Measurements from ENCODE around the gene AKIRIN2. TPM values are rescaled to one million over a fixed set of nuclear protein-coding genes. Genes with fewer than 3 reads are reported as not detected.
"Not testable (repeated sequence)": the region's sequence is repeated elsewhere in the genome, so short reads cannot be mapped to it uniquely, and the experiment has no call there.

AKIRIN2 gene
- polyA plus RNA-seq, 1 of the 3 experiments (the other 2 are of a cell fraction): 19.0 TPM

- H3K9me3 ChIP-seq; H3K27ac ChIP-seq (ENCODE audit: low read depth in 2 of 2, low read length in 1 of 2); POLR2A ChIA-PET; DNase-seq; H3K36me3 ChIP-seq (replicated peaks in 1 of 2; ENCODE audit: control insufficient read depth in 1 of 2, insufficient read depth in 2 of 2, low read length in 1 of 2); H3K4me2 ChIP-seq; H3K27me3 ChIP-seq (ENCODE audit: insufficient read depth); H2AFZ ChIP-seq (ENCODE audit: low read depth); H3K9me2 ChIP-seq; H3F3A ChIP-seq (replicated peaks; ENCODE audit: insufficient read depth); H3K4me3 ChIP-seq (ENCODE audit: low read depth in 2 of 2, low read length in 1 of 2); H3K4me1 ChIP-seq (ENCODE audit: control insufficient read depth in 1 of 2, insufficient read depth in 2 of 2, low read depth in 1 of 2, low read length in 1 of 2); H3K9ac ChIP-seq: not testable (repeated sequence)
- 95% methylated on average over 9 of the region's 9 CpGs for whole genome bisulfite sequencing (ENCODE audit: low lambda C conversion rate)
- H3K79me2 ChIP-seq (ENCODE audit: insufficient read depth): peaks cover 100% of the 10 kb centered on the region
- CTCF ChIA-PET: interaction anchor here (2.4 kb wide), 1 partner anchor 10 kb away, joined by 10 read pairs; no protein-coding TSS in a partner anchor
- H4K20me1 ChIP-seq (ENCODE audit: insufficient read depth): peaks cover 100% of the 10 kb centered on the region
Measured at GRCh38 chr6:87687893-87688292, 14.1 kb downstream of the AKIRIN2 start.

DNA sequence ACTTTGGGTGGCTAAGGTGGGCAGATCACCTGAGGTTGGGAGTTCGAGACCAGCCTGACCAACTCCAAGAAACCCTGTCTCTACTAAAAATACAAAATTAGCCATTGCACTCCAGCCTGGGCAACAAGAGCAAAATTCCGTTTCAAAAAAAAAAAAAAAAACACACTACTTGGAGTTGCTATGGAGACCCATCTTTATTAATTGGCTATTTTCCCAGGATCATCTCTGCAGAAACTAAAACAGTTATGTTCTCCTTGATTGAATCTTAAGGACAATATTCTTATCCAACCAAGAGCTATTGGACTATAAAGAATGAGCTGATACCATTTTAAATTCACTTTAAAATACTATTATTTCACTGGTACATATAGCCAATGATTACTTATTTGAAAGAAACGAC lies 14.7 kb downstream of the AKIRIN2 start:
- no peak overlapping the region for H3K4me2 ChIP-seq

DNA sequence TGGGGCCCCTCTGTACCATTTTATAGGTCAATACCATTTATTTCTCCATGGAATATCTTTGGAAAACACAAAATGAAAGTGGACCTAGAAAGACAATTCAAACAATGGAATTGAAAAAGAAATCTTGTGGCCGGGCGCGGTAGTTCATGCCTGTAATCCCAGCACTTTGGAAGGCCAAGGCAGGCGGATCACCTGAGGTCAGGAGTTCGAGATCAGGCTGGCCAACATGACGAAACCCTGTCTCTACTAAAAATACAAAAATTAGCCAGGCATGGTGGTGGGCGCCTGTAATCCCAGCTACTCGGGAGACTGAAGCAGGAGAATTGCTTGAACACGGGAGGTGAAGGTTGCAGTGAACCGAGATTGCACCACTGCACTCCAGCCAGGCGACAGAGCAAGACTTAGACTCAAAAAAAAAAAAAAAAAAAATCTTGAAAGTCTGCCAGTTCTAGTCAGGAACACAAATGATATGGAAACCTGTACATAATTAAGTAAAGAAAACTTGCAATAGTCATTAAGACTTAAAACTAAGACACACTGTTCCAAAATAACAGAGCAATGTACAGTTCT lies 15.3 kb downstream of the AKIRIN2 start:
- H3K4me3 ChIP-seq (ENCODE audit: low read depth in 2 of 2, low read length in 1 of 2); H3K9ac ChIP-seq; H3K9me2 ChIP-seq; H2AFZ ChIP-seq (ENCODE audit: low read depth); H3K36me3 ChIP-seq (replicated peaks in 1 of 2; ENCODE audit: control insufficient read depth in 1 of 2, insufficient read depth in 2 of 2, low read length in 1 of 2); H3K27me3 ChIP-seq (ENCODE audit: insufficient read depth); H3K9me3 ChIP-seq; POLR2A ChIA-PET; H3K4me2 ChIP-seq; DNase-seq; H3K4me1 ChIP-seq (ENCODE audit: control insufficient read depth in 1 of 2, insufficient read depth in 2 of 2, low read depth in 1 of 2, low read length in 1 of 2); H3K27ac ChIP-seq (ENCODE audit: low read depth in 2 of 2, low read length in 1 of 2); H3F3A ChIP-seq (replicated peaks; ENCODE audit: insufficient read depth): not testable (repeated sequence)
- Histone ChIP-seq H3K79me2 (ENCODE audit: insufficient read depth) (peaks cover 100% of the 10 kb centered on the region), H4K20me1 (ENCODE audit: insufficient read depth) (peaks cover 100% of the 10 kb centered on the region)
- 94% methylated on average over 11 of the region's 11 CpGs for WGBS (ENCODE audit: low lambda C conversion rate)
- CTCF ChIA-PET: interaction anchor here (2.4 kb wide), 1 partner anchor 11 kb away, joined by 10 read pairs; no protein-coding TSS in a partner anchor

More for the DNA sequence above, 14.7 kb downstream of the AKIRIN2 start:
- DNase-seq: no peak
- Histone ChIP-seq H3K9me2 (no peaks in the 10 kb centered on the region), H3K4me3 (ENCODE audit: low read depth in 2 of 2, low read length in 1 of 2) (no peak overlapping the region), H3K79me2 (ENCODE audit: insufficient read depth) (peaks cover 100% of the 10 kb centered on the region), H3K9ac (no peak overlapping the region), H3K4me1 (ENCODE audit: control insufficient read depth in 1 of 2, insufficient read depth in 2 of 2, low read depth in 1 of 2, low read length in 1 of 2) (no peaks in the 10 kb centered on the region; a peak in 1 of 4 replicates), H3K27me3 (ENCODE audit: insufficient read depth) (no peaks in the 10 kb centered on the region), H3K9me3 (no peaks in the 10 kb centered on the region), H3K27ac (ENCODE audit: low read depth in 2 of 2, low read length in 1 of 2) (no peak overlapping the region), H2AFZ (ENCODE audit: low read depth) (no peak overlapping the region), H3K36me3 (replicated peaks in 1 of 2; ENCODE audit: control insufficient read depth in 1 of 2, insufficient read depth in 2 of 2, low read length in 1 of 2) (peaks cover 0 to 8% of the 10 kb centered on the region in 2 experiments), H4K20me1 (ENCODE audit: insufficient read depth) (peaks cover 100% of the 10 kb centered on the region), H3F3A (replicated peaks; ENCODE audit: insufficient read depth) (no peaks in the 10 kb centered on the region)
- TF ChIP-seq TEAD4 (IDR thresholded peaks at IDR 0.05; ENCODE audit: borderline replicate concordance, insufficient read depth): no peak
- no peak for TF ChIP-seq EZH2phosphoT487 (IDR thresholded peaks at IDR 0.05; ENCODE audit: borderline replicate concordance, low read depth)
- no peak for TF ChIP-seq NRF1 (IDR thresholded peaks at IDR 0.05; ENCODE audit: low read depth, low read length)
- no peak for TF ChIP-seq RFX5 (IDR thresholded peaks at IDR 0.05; ENCODE audit: low read length)
- TF ChIP-seq, protein P1, sequence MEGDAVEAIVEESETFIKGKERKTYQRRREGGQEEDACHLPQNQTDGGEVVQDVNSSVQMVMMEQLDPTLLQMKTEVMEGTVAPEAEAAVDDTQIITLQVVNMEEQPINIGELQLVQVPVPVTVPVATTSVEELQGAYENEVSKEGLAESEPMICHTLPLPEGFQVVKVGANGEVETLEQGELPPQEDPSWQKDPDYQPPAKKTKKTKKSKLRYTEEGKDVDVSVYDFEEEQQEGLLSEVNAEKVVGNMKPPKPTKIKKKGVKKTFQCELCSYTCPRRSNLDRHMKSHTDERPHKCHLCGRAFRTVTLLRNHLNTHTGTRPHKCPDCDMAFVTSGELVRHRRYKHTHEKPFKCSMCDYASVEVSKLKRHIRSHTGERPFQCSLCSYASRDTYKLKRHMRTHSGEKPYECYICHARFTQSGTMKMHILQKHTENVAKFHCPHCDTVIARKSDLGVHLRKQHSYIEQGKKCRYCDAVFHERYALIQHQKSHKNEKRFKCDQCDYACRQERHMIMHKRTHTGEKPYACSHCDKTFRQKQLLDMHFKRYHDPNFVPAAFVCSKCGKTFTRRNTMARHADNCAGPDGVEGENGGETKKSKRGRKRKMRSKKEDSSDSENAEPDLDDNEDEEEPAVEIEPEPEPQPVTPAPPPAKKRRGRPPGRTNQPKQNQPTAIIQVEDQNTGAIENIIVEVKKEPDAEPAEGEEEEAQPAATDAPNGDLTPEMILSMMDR (IDR thresholded peaks at IDR 0.05): no peak
- no peak for TF ChIP-seq SIN3A (IDR thresholded peaks at IDR 0.05; ENCODE audit: borderline replicate concordance, low read depth, low read length)
- TF ChIP-seq FOXJ3 (CRISPR knock-in tag; IDR thresholded peaks at IDR 0.05): no peak
- TF ChIP-seq FOSL2 (IDR thresholded peaks at IDR 0.05; ENCODE audit: borderline replicate concordance, low read depth): no peak
- TF ChIP-seq, protein P2, sequence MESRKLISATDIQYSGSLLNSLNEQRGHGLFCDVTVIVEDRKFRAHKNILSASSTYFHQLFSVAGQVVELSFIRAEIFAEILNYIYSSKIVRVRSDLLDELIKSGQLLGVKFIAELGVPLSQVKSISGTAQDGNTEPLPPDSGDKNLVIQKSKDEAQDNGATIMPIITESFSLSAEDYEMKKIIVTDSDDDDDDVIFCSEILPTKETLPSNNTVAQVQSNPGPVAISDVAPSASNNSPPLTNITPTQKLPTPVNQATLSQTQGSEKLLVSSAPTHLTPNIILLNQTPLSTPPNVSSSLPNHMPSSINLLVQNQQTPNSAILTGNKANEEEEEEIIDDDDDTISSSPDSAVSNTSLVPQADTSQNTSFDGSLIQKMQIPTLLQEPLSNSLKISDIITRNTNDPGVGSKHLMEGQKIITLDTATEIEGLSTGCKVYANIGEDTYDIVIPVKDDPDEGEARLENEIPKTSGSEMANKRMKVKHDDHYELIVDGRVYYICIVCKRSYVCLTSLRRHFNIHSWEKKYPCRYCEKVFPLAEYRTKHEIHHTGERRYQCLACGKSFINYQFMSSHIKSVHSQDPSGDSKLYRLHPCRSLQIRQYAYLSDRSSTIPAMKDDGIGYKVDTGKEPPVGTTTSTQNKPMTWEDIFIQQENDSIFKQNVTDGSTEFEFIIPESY (IDR thresholded peaks at IDR 0.05; ENCODE audit: borderline replicate concordance, low read depth): no peak
- no peak for TF ChIP-seq GABPA (IDR thresholded peaks at IDR 0.05; ENCODE audit: low read depth)
- ChIA-PET POLR2A (no interaction called here), CTCF (interaction anchor here (2.4 kb wide), 1 partner anchor 10 kb away, joined by 10 read pairs; no protein-coding TSS in a partner anchor)
- WGBS (ENCODE audit: low lambda C conversion rate): 71% methylated on average over 3 of the region's 3 CpGs

Data from SK-N-SH (cell line).